ENCODE results near the gene LONRF3. TPM values are rescaled to one million over a fixed set of nuclear protein-coding genes. Genes with fewer than 3 reads are reported as not detected.

The LONRF3 gene
- total and polyA plus RNA-seq, 2 of the 13 experiments (the other 11 are each of a cell fraction or from before 2014, with no cell fraction given): 4.8 to 11.6 TPM

DNA sequence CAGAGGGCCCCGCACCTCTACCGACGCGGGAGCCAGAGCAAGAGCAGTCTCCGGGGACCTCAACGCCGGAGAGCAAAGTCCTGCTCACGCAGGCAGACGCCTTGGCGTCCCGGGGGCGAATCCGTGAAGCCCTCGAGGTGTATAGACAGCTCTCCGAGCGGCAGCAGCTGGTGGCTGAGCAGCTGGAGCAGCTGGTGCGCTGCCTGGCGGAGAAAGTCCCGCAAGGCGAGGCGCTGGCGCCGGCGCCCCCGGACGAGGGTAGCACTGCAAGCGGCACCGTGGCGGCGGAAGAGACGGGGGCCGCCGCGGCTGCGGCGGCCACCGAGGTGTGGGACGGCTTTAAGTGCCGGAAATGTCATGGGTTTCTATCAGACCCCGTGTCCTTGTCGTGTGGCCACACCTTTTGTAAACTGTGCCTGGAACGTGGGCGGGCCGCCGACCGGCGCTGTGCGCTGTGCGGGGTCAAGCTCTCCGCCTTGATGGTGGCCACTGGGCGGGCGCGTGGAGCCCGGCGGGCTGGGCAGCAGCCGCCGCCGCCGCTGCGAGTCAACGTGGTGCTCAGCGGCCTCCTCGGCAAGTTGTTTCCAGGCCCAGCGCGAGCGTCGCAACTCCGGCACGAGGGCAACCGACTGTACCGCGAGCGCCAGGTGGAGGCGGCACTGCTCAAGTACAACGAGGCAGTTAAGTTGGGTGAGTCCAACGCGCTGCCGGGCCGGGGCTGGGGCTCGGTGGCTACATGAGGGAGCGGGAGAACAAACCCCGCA is 672 bp downstream of the LONRF3 start (continued):
- TF ChIP-seq, protein P1, sequence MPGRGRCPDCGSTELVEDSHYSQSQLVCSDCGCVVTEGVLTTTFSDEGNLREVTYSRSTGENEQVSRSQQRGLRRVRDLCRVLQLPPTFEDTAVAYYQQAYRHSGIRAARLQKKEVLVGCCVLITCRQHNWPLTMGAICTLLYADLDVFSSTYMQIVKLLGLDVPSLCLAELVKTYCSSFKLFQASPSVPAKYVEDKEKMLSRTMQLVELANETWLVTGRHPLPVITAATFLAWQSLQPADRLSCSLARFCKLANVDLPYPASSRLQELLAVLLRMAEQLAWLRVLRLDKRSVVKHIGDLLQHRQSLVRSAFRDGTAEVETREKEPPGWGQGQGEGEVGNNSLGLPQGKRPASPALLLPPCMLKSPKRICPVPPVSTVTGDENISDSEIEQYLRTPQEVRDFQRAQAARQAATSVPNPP (CRISPR knock-in tag; IDR thresholded peaks at IDR 0.05): 0 out of 2 replicates have a peak, but pooled peaks have one; percentile 10
- no peak for TF ChIP-seq FOXA1 (IDR thresholded peaks at IDR 0.05)
- peak; percentile 18; the same call in 1 of the 2 replicates for TF ChIP-seq FOXA1 (CRISPR knock-in tag; IDR thresholded peaks at IDR 0.05)
- TF ChIP-seq, protein P2, sequence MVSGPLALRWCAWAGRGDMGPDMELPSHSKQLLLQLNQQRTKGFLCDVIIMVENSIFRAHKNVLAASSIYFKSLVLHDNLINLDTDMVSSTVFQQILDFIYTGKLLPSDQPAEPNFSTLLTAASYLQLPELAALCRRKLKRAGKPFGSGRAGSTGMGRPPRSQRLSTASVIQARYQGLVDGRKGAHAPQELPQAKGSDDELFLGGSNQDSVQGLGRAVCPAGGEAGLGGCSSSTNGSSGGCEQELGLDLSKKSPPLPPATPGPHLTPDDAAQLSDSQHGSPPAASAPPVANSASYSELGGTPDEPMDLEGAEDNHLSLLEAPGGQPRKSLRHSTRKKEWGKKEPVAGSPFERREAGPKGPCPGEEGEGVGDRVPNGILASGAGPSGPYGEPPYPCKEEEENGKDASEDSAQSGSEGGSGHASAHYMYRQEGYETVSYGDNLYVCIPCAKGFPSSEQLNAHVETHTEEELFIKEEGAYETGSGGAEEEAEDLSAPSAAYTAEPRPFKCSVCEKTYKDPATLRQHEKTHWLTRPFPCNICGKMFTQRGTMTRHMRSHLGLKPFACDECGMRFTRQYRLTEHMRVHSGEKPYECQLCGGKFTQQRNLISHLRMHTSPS (CRISPR knock-in tag; IDR thresholded peaks at IDR 0.05; ENCODE audit: low read depth): no peak
- TF ChIP-seq HOXA7 (CRISPR knock-in tag; IDR thresholded peaks at IDR 0.05): no peak
- TF ChIP-seq HNF4A (CRISPR knock-in tag; IDR thresholded peaks at IDR 0.05): 0 out of 2 replicates have a peak, but pooled peaks have one; percentile 7
- peak; percentile 51 for TF ChIP-seq MYC (CRISPR knock-in tag; IDR thresholded peaks at IDR 0.05; ENCODE audit: borderline replicate concordance)
- TF ChIP-seq, protein P3, sequence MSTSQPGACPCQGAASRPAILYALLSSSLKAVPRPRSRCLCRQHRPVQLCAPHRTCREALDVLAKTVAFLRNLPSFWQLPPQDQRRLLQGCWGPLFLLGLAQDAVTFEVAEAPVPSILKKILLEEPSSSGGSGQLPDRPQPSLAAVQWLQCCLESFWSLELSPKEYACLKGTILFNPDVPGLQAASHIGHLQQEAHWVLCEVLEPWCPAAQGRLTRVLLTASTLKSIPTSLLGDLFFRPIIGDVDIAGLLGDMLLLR (CRISPR knock-in tag; IDR thresholded peaks at IDR 0.05): 0 out of 2 replicates have a peak, but pooled peaks have one; percentile 25
- TF ChIP-seq KDM5B (CRISPR knock-in tag; IDR thresholded peaks at IDR 0.05; ENCODE audit: borderline replicate concordance): peak; percentile 53
- no peak for TF ChIP-seq ZNF138 (CRISPR knock-in tag; IDR thresholded peaks at IDR 0.05; ENCODE audit: low read depth)
- 0 out of 2 replicates have a peak, but pooled peaks have one; percentile 49 for TF ChIP-seq ZMAT3 (CRISPR knock-in tag; conservative IDR thresholded peaks at IDR 0.05)
- TF ChIP-seq ZNF768 (CRISPR knock-in tag; IDR thresholded peaks at IDR 0.05): peak; percentile 40; the same call in 1 of the 2 replicates
- TF ChIP-seq, protein P4, sequence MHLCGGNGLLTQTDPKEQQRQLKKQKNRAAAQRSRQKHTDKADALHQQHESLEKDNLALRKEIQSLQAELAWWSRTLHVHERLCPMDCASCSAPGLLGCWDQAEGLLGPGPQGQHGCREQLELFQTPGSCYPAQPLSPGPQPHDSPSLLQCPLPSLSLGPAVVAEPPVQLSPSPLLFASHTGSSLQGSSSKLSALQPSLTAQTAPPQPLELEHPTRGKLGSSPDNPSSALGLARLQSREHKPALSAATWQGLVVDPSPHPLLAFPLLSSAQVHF (CRISPR knock-in tag; IDR thresholded peaks at IDR 0.05): 0 out of 2 replicates have a peak, but pooled peaks have one; percentile 49
- TF ChIP-seq, protein P5, sequence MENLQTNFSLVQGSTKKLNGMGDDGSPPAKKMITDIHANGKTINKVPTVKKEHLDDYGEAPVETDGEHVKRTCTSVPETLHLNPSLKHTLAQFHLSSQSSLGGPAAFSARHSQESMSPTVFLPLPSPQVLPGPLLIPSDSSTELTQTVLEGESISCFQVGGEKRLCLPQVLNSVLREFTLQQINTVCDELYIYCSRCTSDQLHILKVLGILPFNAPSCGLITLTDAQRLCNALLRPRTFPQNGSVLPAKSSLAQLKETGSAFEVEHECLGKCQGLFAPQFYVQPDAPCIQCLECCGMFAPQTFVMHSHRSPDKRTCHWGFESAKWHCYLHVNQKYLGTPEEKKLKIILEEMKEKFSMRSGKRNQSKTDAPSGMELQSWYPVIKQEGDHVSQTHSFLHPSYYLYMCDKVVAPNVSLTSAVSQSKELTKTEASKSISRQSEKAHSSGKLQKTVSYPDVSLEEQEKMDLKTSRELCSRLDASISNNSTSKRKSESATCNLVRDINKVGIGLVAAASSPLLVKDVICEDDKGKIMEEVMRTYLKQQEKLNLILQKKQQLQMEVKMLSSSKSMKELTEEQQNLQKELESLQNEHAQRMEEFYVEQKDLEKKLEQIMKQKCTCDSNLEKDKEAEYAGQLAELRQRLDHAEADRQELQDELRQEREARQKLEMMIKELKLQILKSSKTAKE (CRISPR knock-in tag; IDR thresholded peaks at IDR 0.05; ENCODE audit: borderline replicate concordance): peak; percentile 23; the same call in 1 of the 2 replicates
- TF ChIP-seq RBFOX2 (IDR thresholded peaks at IDR 0.05; ENCODE audit: low read depth, low read length): peak; percentile 72
- TF ChIP-seq, protein P6, sequence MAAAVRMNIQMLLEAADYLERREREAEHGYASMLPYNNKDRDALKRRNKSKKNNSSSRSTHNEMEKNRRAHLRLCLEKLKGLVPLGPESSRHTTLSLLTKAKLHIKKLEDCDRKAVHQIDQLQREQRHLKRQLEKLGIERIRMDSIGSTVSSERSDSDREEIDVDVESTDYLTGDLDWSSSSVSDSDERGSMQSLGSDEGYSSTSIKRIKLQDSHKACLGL (CRISPR knock-in tag; IDR thresholded peaks at IDR 0.05): 0 out of 2 replicates have a peak, but pooled peaks have one; percentile 15
- TF ChIP-seq, protein P7, sequence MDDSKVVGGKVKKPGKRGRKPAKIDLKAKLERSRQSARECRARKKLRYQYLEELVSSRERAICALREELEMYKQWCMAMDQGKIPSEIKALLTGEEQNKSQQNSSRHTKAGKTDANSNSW (CRISPR knock-in tag; IDR thresholded peaks at IDR 0.05; ENCODE audit: borderline replicate concordance): peak; percentile 56; the same call in 1 of the 2 replicates
- TF ChIP-seq, protein P8, sequence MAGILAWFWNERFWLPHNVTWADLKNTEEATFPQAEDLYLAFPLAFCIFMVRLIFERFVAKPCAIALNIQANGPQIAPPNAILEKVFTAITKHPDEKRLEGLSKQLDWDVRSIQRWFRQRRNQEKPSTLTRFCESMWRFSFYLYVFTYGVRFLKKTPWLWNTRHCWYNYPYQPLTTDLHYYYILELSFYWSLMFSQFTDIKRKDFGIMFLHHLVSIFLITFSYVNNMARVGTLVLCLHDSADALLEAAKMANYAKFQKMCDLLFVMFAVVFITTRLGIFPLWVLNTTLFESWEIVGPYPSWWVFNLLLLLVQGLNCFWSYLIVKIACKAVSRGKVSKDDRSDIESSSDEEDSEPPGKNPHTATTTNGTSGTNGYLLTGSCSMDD (CRISPR knock-in tag; IDR thresholded peaks at IDR 0.05): 0 out of 2 replicates have a peak, but pooled peaks have one; percentile 53
- TF ChIP-seq STAG1 (CRISPR knock-in tag; IDR thresholded peaks at IDR 0.05): no peak
- no peak for TF ChIP-seq EZH2 (conservative IDR thresholded peaks at IDR 0.05; ENCODE audit: low read depth, low read length)
- TF ChIP-seq ZNF777 (CRISPR knock-in tag; IDR thresholded peaks at IDR 0.05): peak; percentile 88

Data from HepG2 (cell line).